Hepatocyte (in vitro differentiated cells): ENCODE data around the gene TMEM87B. TPM values are rescaled to one million over a fixed set of nuclear protein-coding genes. Genes with fewer than 3 reads are reported as not detected.

Experiments used
- DNase-seq: peaks from one replicate; pipeline ENCODE4 v3.0.0-alpha.2; 2016; ENCODE audit warnings: low spot score
- H2AFZ ChIP-seq: fragments of 200-600 bp; sonication (generic); 2 replicates; pipeline ENCODE4 v1.6.0; 2016; ENCODE audit warnings: antibody characterized with exemption, mild to moderate bottlenecking
- H3K27ac ChIP-seq: fragments of 200-600 bp; sonication (generic); 2 replicates; pipeline ENCODE4 v1.5.1; 2016; ENCODE audit warnings: mild to moderate bottlenecking
- H3K27me3 ChIP-seq: fragments of 200-600 bp; sonication (generic); 2 replicates; pipeline ENCODE4 v1.6.1; 2016
- H3K36me3 ChIP-seq: fragments of 200-600 bp; sonication (generic); replicated peaks from 2 replicates; pipeline ENCODE4 v1.5.1; 2016; ENCODE audit warnings: low read depth; ENCODE audit not compliant: insufficient read depth
- H3K4me1 ChIP-seq: fragments of 200-600 bp; sonication (generic); 2 replicates; pipeline ENCODE4 v1.5.1; 2016; ENCODE audit warnings: mild to moderate bottlenecking, moderate library complexity; ENCODE audit not compliant: insufficient read depth
- H3K4me2 ChIP-seq: fragments of 200-600 bp; sonication (generic); 2 replicates; pipeline ENCODE4 v1.6.0; 2016
- H3K4me3 ChIP-seq: fragments of 200-600 bp; sonication (generic); 2 replicates; pipeline ENCODE4 v1.5.1; 2016; ENCODE audit warnings: mild to moderate bottlenecking
- H3K79me2 ChIP-seq: fragments of 200-600 bp; sonication (generic); 2 replicates; pipeline ENCODE4 v1.6.0; 2017; ENCODE audit warnings: mild to moderate bottlenecking
- H3K9me2 ChIP-seq: fragments of 200-600 bp; sonication (generic); replicated peaks from 2 replicates; pipeline ENCODE4 v1.6.0; 2017; ENCODE audit warnings: mild to moderate bottlenecking; ENCODE audit not compliant: insufficient read depth
- H3K9me3 ChIP-seq: fragments of 200-600 bp; sonication (generic); 2 replicates; pipeline ENCODE4 v1.5.1; 2016; ENCODE audit warnings: low read depth, mild to moderate bottlenecking
- H4K20me1 ChIP-seq: fragments of 200-600 bp; sonication (generic); 2 replicates; pipeline ENCODE4 v1.6.0; 2016; ENCODE audit warnings: mild to moderate bottlenecking; ENCODE audit not compliant: insufficient read depth, poor library complexity, severe bottlenecking
- EZH2 ChIP-seq: fragments of 200-600 bp; sonication (generic); IDR thresholded peaks from 2 replicates; pipeline ENCODE4 v1.6.1; 2016; ENCODE audit warnings: antibody characterized with exemption, mild to moderate bottlenecking, borderline replicate concordance
- EZH2phosphoT487 ChIP-seq: fragments of 200-600 bp; sonication (generic); IDR thresholded peaks from one replicate; pipeline ENCODE4 v1.6.1; 2018; ENCODE audit warnings: antibody characterized with exemption, mild to moderate bottlenecking, low read depth, moderate library complexity; ENCODE audit not compliant: unreplicated experiment, severe bottlenecking
- WGBS: methylation state at CpG from one replicate; pipeline ENCODE4 v1.1.6; 2016; ENCODE audit warnings: low lambda C conversion rate; ENCODE audit errors: missing lambda C conversion rate; 5-methylcytosine and 5-hydroxymethylcytosine counted together
- polyA plus RNA-seq: library from polyadenylated mRNA; unstranded; fragments of >200 nt; fragmentation: Nextera tagmentation; extraction: Ambion mirVana; gene quantifications from 2 replicates; pipeline ENCODE4 v1.2.1, GENCODE V29; 2016
- total RNA-seq: library from RNA; depleted of rRNA; stranded (reverse); fragments of >200 nt; gene quantifications from 2 replicates; pipeline ENCODE4 v1.2.3, GENCODE V29; 2014
- TF ChIP-seq, protein P1 (sequence below): fragments of 200-600 bp; sonication (generic); IDR thresholded peaks from 2 replicates; pipeline ENCODE4 v1.5.1; 2016; ENCODE audit warnings: antibody characterized with exemption, mild to moderate bottlenecking; ENCODE audit not compliant: poor library complexity

The TMEM87B gene
- total and polyA plus RNA-seq, 2 experiments from 2014 or later: 21.1 to 59.5 TPM

DNA sequence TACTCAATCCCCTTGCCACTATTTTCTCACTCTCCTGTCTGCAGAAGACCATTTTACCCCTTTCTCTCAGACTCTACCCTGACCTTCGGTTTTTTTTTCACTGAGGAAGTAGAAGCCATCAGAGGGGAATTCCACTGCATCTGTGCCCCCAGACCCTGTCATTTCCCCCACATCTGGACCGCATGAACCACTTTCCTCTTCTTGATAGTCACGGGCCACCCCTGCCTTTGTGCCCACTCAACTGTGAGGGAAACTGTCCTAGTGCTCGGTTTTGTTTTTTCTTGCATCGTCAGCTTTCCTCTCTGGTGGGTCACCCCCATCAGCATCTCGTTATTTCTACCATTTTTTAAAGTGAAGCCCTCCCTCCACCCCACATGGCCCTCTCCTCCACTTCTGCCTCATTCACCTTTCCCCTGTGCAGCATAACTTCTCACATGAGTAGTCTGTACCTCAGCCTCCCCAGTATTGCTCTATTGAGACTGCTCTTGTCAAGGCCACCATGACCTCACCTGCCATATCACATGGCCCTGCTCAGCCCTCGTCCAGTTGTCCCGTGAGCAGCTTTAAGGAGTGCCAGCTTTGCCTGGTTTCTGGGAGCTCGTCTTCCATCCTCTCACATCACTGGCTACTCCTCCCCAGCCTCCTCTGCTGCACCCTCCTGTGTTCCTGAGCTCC, 32.4 kb downstream of the TMEM87B start:
- Histone ChIP-seq H3K4me3 (no peak overlapping the region), H3K79me2 (no peaks in the 10 kb centered on the region), H3K36me3 (no peaks in the 10 kb centered on the region), H2AFZ (no peak overlapping the region), H3K9me3 (no peaks in the 10 kb centered on the region), H3K9me2 (no peaks in the 10 kb centered on the region), H3K4me1 (no peaks in the 10 kb centered on the region), H3K27ac (no peak overlapping the region), H3K27me3 (no peaks in the 10 kb centered on the region), H3K4me2 (no peak overlapping the region), H4K20me1 (no peaks in the 10 kb centered on the region)
- no peak for DNase-seq
- WGBS: 91% methylated on average over 9 of the region's 9 CpGs
- TF ChIP-seq, protein P1, sequence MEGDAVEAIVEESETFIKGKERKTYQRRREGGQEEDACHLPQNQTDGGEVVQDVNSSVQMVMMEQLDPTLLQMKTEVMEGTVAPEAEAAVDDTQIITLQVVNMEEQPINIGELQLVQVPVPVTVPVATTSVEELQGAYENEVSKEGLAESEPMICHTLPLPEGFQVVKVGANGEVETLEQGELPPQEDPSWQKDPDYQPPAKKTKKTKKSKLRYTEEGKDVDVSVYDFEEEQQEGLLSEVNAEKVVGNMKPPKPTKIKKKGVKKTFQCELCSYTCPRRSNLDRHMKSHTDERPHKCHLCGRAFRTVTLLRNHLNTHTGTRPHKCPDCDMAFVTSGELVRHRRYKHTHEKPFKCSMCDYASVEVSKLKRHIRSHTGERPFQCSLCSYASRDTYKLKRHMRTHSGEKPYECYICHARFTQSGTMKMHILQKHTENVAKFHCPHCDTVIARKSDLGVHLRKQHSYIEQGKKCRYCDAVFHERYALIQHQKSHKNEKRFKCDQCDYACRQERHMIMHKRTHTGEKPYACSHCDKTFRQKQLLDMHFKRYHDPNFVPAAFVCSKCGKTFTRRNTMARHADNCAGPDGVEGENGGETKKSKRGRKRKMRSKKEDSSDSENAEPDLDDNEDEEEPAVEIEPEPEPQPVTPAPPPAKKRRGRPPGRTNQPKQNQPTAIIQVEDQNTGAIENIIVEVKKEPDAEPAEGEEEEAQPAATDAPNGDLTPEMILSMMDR: no peak
- no peak for TF ChIP-seq EZH2phosphoT487
- TF ChIP-seq EZH2: no peak

- no peaks in the 10 kb centered on the region for H3K9me3 ChIP-seq
- WGBS: 95% methylated on average over 5 of the region's 5 CpGs
Measured at GRCh38 chr2:112089375-112089774, 34.3 kb downstream of the TMEM87B start.

GRCh38 chr2:112092286-112093041, 37.4 kb downstream of the TMEM87B start:
- Histone ChIP-seq H3K4me1 (no peaks in the 10 kb centered on the region), H3K27ac (no peak overlapping the region), H3K9me2 (no peaks in the 10 kb centered on the region), H3K79me2 (no peaks in the 10 kb centered on the region), H3K36me3 (no peaks in the 10 kb centered on the region), H3K9me3 (no peaks in the 10 kb centered on the region), H2AFZ (no peak overlapping the region), H4K20me1 (no peaks in the 10 kb centered on the region), H3K27me3 (no peaks in the 10 kb centered on the region), H3K4me3 (no peak overlapping the region), H3K4me2 (no peak overlapping the region)
- TF ChIP-seq EZH2phosphoT487 (no peak), EZH2 (no peak)
- TF ChIP-seq, protein P1: no peak
- 90% methylated on average over 6 of the region's 6 CpGs for WGBS
- DNase-seq: no peak

More at GRCh38 chr2:112089375-112089774, 34.3 kb downstream of the TMEM87B start:
- no peaks in the 10 kb centered on the region for H3K79me2 ChIP-seq
- no peaks in the 10 kb centered on the region for H3K27me3 ChIP-seq
- H3K4me2 ChIP-seq: no peak overlapping the region
- no peaks in the 10 kb centered on the region for H4K20me1 ChIP-seq
- no peak overlapping the region for H3K27ac ChIP-seq
- H2AFZ ChIP-seq: no peak overlapping the region
- H3K9me2 ChIP-seq: no peaks in the 10 kb centered on the region
- H3K4me3 ChIP-seq: no peak overlapping the region
- no peak for DNase-seq
- no peak for TF ChIP-seq EZH2phosphoT487
- no peak for TF ChIP-seq EZH2
- TF ChIP-seq, protein P1: no peak
- H3K36me3 ChIP-seq: no peaks in the 10 kb centered on the region
- no peaks in the 10 kb centered on the region for H3K4me1 ChIP-seq
